Measurements from ENCODE around the gene CNDP2.

The CNDP2 gene

GRCh38 chr18:74573053-74573452, 76.9 kb downstream of the CNDP2 start:
- no peak for DNase-seq
